Calu3 (cell line): ENCODE data around the gene EVC2. TPM values are rescaled to one million over a fixed set of nuclear protein-coding genes. Genes with fewer than 3 reads are reported as not detected.

Source experiments
- BruUV-seq: library from RNA; stranded (reverse); fragments of 400-500 nt; replicated peaks from 2 replicates; lab custom pipeline; 2021; lab: Mats Ljungman, UMichigan
- CTCF ChIA-PET: fragments of 300-600 bp; sonication (Branson Sonifier 250); formaldehyde crosslinking; loops from one replicate; lab custom pipeline; 2022; ENCODE audit warnings: antibody characterized with exemption; lab: Charles Lee
- DNase-seq: peaks from one replicate; pipeline ENCODE4 v3.0.0; 2022
- H3K27ac Mint-ChIP-seq: one replicate; pipeline ENCODE4 v1.8.0; 2022; ENCODE audit warnings: mixed read lengths; ENCODE audit not compliant: unreplicated experiment
- H3K27me3 Mint-ChIP-seq: one replicate; pipeline ENCODE4 v1.8.0; 2022; ENCODE audit warnings: mixed read lengths; ENCODE audit not compliant: unreplicated experiment
- H3K36me3 Mint-ChIP-seq: one replicate; pipeline ENCODE4 v1.8.0; 2022; ENCODE audit warnings: mild to moderate bottlenecking, moderate library complexity, mixed read lengths; ENCODE audit not compliant: insufficient read depth, unreplicated experiment
- H3K4me1 Mint-ChIP-seq: one replicate; pipeline ENCODE4 v1.8.0; 2022; ENCODE audit warnings: mild to moderate bottlenecking, low read depth, mixed read lengths; ENCODE audit not compliant: unreplicated experiment
- H3K4me3 Mint-ChIP-seq: one replicate; pipeline ENCODE4 v1.8.0; 2022; ENCODE audit warnings: mild to moderate bottlenecking, low read depth, moderate library complexity, mixed read lengths; ENCODE audit not compliant: unreplicated experiment
- H3K9me3 Mint-ChIP-seq: one replicate; pipeline ENCODE4 v1.8.0; 2022; ENCODE audit warnings: low read depth, mixed read lengths; ENCODE audit not compliant: unreplicated experiment
- CTCF ChIP-seq: fragments of 200-600 bp; IDR thresholded peaks from one replicate; pipeline ENCODE4 v1.8.0; 2022; ENCODE audit warnings: antibody characterized with exemption; ENCODE audit not compliant: unreplicated experiment
- intact Hi-C: fragments of 100-400 bp; cut with micrococcal nuclease; formaldehyde crosslinking; loops from one replicate; pipeline ENCODE4 v1.10.0; 2022; ENCODE audit not compliant: unreplicated experiment
- total RNA-seq: library from RNA; stranded (reverse); gene quantifications from 2 replicates; pipeline ENCODE4 v1.2.3, GENCODE V29; 2022

EVC2 gene
- total RNA-seq, 1 experiment from 2014 or later: not detected

GRCh38 chr4:5572751-5573150, 135.6 kb downstream of the EVC2 start:
- DNase-seq: no peak
- Mint-ChIP-seq H3K4me3 (no peak overlapping the region), H3K27ac (no peak overlapping the region), H3K27me3 (no peaks in the 10 kb centered on the region), H3K4me1 (no peaks in the 10 kb centered on the region), H3K9me3 (peaks cover 4% of the 10 kb centered on the region), H3K36me3 (no peaks in the 10 kb centered on the region)
- no TSS peak for BruUV-seq
- CTCF ChIA-PET: no interaction called here
- no peak for TF ChIP-seq CTCF
- intact Hi-C loops: no loop called here

GRCh38 chr4:5572114-5572513, 136.2 kb downstream of the EVC2 start:
- Mint-ChIP-seq H3K9me3 (peaks cover 4% of the 10 kb centered on the region), H3K4me1 (no peaks in the 10 kb centered on the region), H3K4me3 (no peak overlapping the region), H3K27ac (no peak overlapping the region), H3K36me3 (no peaks in the 10 kb centered on the region), H3K27me3 (no peaks in the 10 kb centered on the region)
- BruUV-seq: no TSS peak
- DNase-seq: no peak
- CTCF ChIA-PET: no interaction called here
- intact Hi-C loops: no loop called here
- no peak for TF ChIP-seq CTCF

- Mint-ChIP-seq H3K4me3 (no peak overlapping the region), H3K9me3 (peaks cover 4% of the 10 kb centered on the region), H3K4me1 (no peaks in the 10 kb centered on the region), H3K27me3 (no peaks in the 10 kb centered on the region), H3K36me3 (no peaks in the 10 kb centered on the region), H3K27ac (no peak overlapping the region)
- CTCF ChIA-PET: no interaction called here
- no TSS peak for BruUV-seq
- intact Hi-C loops: no loop called here
- DNase-seq: no peak
- no peak for TF ChIP-seq CTCF
Observed at GRCh38 chr4:5571646-5572045, 136.7 kb downstream of the EVC2 start.

GRCh38 chr4:5569451-5569850, 138.9 kb downstream of the EVC2 start:
- CTCF ChIA-PET: no interaction called here
- H3K4me1 Mint-ChIP-seq: no peaks in the 10 kb centered on the region
- intact Hi-C loops: no loop called here

More at GRCh38 chr4:5569451-5569850, 138.9 kb downstream of the EVC2 start:
- no peak for TF ChIP-seq CTCF
- Mint-ChIP-seq H3K36me3 (no peaks in the 10 kb centered on the region), H3K27ac (no peak overlapping the region), H3K27me3 (no peaks in the 10 kb centered on the region), H3K4me3 (no peak overlapping the region), H3K9me3 (peaks cover 3% of the 10 kb centered on the region)
- DNase-seq: no peak
- BruUV-seq: no TSS peak
